ENCODE data around the gene ZMYND11. TPM values are rescaled to one million over a fixed set of nuclear protein-coding genes. Genes with fewer than 3 reads are reported as not detected.

Gene ZMYND11
- total and polyA plus RNA-seq, 2 of the 13 experiments (the other 11 are each of a cell fraction or from before 2014, with no cell fraction given) = 17.5 to 38.7 TPM

DNA sequence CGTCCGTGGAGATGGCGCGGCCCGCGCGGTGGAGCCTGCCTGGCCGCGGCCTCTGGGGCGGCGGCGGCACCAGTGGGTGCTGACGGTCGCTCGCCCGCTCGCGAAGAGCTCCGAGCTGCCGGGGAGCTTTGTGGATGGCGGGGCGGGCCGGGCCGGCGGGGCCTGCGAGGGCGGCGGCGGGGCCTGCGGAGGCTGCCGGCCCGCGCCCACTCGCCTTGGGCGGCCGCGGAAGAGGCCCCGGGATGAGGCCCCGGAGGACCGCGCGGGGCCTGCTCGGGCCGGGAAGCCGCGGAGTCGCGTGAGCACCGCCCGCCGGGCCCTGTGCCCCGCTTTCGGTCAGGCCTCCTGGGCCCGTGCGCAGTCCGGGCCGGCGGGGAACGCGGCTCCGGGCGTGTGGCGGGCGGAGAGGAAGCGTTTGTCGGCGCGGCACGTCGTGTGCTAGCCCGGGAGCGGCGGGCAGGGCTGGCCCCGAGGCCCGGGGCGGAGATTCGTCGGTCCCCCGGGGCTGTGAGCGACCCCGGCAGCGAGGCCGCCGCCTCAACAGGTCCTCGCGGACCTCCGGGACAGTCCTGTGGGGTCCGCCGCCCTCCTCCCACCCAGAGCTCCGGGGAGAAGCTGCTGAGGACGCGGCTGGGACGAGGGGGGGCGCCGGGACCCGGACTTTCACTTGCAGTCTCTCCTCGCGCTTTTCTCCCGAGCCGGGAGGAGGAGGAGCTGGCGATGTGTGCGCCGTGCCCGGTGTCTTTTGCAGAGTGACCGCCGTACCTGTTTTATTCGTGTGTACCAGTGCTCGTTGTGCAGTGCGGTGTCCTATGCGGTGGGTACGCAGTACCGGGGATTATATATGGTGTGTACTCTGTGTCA is 578 bp downstream of the ZMYND11 start (continued):
- TF ChIP-seq ZNF772 (CRISPR knock-in tag; IDR thresholded peaks at IDR 0.05) = peak; percentile 71; the same call in 1 of the 2 replicates
- TF ChIP-seq EED (CRISPR knock-in tag; IDR thresholded peaks at IDR 0.05) = peak; percentile 33; the same call in 1 of the 2 replicates
- no peak for TF ChIP-seq MEF2D (CRISPR knock-in tag; IDR thresholded peaks at IDR 0.05)
- no peak for TF ChIP-seq RFX1 (IDR thresholded peaks at IDR 0.05)
- TF ChIP-seq MAFG (CRISPR knock-in tag; IDR thresholded peaks at IDR 0.05) = no peak
- no peak for TF ChIP-seq HINFP (CRISPR knock-in tag; IDR thresholded peaks at IDR 0.05; ENCODE audit: low read depth)
- TF ChIP-seq GMEB2 (CRISPR knock-in tag; IDR thresholded peaks at IDR 0.05; ENCODE audit: low read depth) = no peak
- TF ChIP-seq CBX5 (CRISPR knock-in tag; IDR thresholded peaks at IDR 0.05; ENCODE audit: borderline replicate concordance) = peak; percentile 44; the same call in 1 of the 2 replicates
- TF ChIP-seq ELF3 (CRISPR knock-in tag; IDR thresholded peaks at IDR 0.05) = no peak
- TF ChIP-seq ZNF558 (CRISPR knock-in tag; IDR thresholded peaks at IDR 0.05; ENCODE audit: borderline replicate concordance) = peak; percentile 41; the same call in 1 of the 2 replicates
- TF ChIP-seq DRAP1 (CRISPR knock-in tag; IDR thresholded peaks at IDR 0.05) = peak; percentile 24; the same call in 1 of the 2 replicates
- no peak for TF ChIP-seq ZNF24 (IDR thresholded peaks at IDR 0.05)
- TF ChIP-seq KMT2A (CRISPR knock-in tag; IDR thresholded peaks at IDR 0.05) = peak; percentile 75; the same call in 1 of the 2 replicates
- no peak for TF ChIP-seq HDAC6 (IDR thresholded peaks at IDR 0.05; ENCODE audit: low read depth, low read length)
- TF ChIP-seq MEIS1 (CRISPR knock-in tag; IDR thresholded peaks at IDR 0.05; ENCODE audit: borderline replicate concordance) = no peak
- peak; percentile 39; the same call in 1 of the 2 replicates for TF ChIP-seq FOXC1 (CRISPR knock-in tag; IDR thresholded peaks at IDR 0.05; ENCODE audit: borderline replicate concordance)
- peak; percentile 44; the same call in 1 of the 2 replicates for TF ChIP-seq ZNF230 (CRISPR knock-in tag; IDR thresholded peaks at IDR 0.05)
- TF ChIP-seq ZSCAN21 (CRISPR knock-in tag; IDR thresholded peaks at IDR 0.05; ENCODE audit: borderline replicate concordance) = peak; percentile 19; the same call in 1 of the 2 replicates
- no peak for TF ChIP-seq MIXL1 (CRISPR knock-in tag; IDR thresholded peaks at IDR 0.05)
- TF ChIP-seq, protein P1, sequence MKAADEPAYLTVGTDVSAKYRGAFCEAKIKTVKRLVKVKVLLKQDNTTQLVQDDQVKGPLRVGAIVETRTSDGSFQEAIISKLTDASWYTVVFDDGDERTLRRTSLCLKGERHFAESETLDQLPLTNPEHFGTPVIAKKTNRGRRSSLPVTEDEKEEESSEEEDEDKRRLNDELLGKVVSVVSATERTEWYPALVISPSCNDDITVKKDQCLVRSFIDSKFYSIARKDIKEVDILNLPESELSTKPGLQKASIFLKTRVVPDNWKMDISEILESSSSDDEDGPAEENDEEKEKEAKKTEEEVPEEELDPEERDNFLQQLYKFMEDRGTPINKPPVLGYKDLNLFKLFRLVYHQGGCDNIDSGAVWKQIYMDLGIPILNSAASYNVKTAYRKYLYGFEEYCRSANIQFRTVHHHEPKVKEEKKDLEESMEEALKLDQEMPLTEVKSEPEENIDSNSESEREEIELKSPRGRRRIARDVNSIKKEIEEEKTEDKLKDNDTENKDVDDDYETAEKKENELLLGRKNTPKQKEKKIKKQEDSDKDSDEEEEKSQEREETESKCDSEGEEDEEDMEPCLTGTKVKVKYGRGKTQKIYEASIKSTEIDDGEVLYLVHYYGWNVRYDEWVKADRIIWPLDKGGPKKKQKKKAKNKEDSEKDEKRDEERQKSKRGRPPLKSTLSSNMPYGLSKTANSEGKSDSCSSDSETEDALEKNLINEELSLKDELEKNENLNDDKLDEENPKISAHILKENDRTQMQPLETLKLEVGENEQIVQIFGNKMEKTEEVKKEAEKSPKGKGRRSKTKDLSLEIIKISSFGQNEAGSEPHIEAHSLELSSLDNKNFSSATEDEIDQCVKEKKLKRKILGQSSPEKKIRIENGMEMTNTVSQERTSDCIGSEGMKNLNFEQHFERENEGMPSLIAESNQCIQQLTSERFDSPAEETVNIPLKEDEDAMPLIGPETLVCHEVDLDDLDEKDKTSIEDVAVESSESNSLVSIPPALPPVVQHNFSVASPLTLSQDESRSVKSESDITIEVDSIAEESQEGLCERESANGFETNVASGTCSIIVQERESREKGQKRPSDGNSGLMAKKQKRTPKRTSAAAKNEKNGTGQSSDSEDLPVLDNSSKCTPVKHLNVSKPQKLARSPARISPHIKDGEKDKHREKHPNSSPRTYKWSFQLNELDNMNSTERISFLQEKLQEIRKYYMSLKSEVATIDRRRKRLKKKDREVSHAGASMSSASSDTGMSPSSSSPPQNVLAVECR (CRISPR knock-in tag; IDR thresholded peaks at IDR 0.05; ENCODE audit: borderline replicate concordance) = peak; percentile 53; the same call in 1 of the 2 replicates
- peak; percentile 44 for TF ChIP-seq KMT2B (CRISPR knock-in tag; IDR thresholded peaks at IDR 0.05)

All from HepG2 (cell line).